Loucy (cell line): Measurements from ENCODE around the gene RAB41.

Experiments used
- EZH2phosphoT487 ChIP-seq: fragments of 200-600 bp; IDR thresholded peaks from 2 replicates; pipeline ENCODE4 v1.6.1; 2018; ENCODE audit warnings: antibody characterized with exemption, mild to moderate bottlenecking, moderate library complexity, borderline replicate concordance
- TF ChIP-seq, protein P1 (sequence below): fragments of 200-600 bp; sonication (generic); conservative IDR thresholded peaks from 2 replicates; pipeline ENCODE4 v1.5.1; 2014; ENCODE audit warnings: mild to moderate bottlenecking, antibody characterized with exemption, low read length

DNA sequence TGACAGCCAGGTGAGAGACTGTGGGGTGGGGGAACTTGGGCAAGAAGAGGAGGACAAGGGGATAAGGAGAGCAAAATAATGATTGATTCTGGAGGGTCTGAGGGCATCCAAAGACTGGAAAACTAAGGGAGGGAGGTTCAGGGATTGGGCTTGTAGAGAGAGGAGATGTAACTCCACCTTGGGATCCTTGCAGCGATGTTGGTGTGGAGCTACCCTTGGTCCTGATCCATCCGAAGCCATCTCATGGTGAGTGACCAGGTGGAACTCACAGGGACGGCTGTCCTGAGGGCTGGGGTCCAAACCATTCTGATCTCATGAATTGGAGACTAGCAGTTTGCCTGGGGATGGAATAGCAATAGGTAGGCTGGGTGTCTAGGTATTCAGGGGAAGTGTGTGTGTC lies 1.4 kb upstream of the RAB41 start:
- TF ChIP-seq, protein P1, sequence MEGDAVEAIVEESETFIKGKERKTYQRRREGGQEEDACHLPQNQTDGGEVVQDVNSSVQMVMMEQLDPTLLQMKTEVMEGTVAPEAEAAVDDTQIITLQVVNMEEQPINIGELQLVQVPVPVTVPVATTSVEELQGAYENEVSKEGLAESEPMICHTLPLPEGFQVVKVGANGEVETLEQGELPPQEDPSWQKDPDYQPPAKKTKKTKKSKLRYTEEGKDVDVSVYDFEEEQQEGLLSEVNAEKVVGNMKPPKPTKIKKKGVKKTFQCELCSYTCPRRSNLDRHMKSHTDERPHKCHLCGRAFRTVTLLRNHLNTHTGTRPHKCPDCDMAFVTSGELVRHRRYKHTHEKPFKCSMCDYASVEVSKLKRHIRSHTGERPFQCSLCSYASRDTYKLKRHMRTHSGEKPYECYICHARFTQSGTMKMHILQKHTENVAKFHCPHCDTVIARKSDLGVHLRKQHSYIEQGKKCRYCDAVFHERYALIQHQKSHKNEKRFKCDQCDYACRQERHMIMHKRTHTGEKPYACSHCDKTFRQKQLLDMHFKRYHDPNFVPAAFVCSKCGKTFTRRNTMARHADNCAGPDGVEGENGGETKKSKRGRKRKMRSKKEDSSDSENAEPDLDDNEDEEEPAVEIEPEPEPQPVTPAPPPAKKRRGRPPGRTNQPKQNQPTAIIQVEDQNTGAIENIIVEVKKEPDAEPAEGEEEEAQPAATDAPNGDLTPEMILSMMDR: no peak
- TF ChIP-seq EZH2phosphoT487: no peak
